HG02588 (cell line): ENCODE results near the gene KIDINS220.

ENCODE experiments used
- ATAC-seq: cut with Tn5 transposase; IDR thresholded peaks from one replicate; pipeline ENCODE4 v1.9.1; 2021; ENCODE audit warnings: mild to moderate bottlenecking, moderate library complexity; ENCODE audit not compliant: unreplicated experiment

KIDINS220 gene

DNA sequence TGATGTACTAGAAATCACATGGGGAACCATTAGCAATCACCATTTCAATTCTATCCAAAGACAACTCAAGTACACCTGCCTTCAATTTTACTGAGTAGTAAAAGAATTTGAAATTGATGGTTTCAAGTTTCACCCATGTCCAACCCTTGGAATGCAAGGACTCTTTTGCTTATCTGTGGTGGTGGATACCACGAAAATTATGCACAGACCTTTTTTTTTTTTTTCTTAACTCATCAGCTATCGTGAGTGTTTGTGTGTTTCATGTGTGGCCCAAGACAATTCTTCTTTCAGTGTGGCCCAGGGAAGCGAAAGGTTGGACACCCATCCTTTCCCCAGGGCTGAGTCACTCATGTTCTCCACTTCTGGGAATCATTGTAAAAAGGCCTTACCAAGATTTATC lies 132.5 kb downstream of the KIDINS220 start:
- no peak for ATAC-seq

DNA sequence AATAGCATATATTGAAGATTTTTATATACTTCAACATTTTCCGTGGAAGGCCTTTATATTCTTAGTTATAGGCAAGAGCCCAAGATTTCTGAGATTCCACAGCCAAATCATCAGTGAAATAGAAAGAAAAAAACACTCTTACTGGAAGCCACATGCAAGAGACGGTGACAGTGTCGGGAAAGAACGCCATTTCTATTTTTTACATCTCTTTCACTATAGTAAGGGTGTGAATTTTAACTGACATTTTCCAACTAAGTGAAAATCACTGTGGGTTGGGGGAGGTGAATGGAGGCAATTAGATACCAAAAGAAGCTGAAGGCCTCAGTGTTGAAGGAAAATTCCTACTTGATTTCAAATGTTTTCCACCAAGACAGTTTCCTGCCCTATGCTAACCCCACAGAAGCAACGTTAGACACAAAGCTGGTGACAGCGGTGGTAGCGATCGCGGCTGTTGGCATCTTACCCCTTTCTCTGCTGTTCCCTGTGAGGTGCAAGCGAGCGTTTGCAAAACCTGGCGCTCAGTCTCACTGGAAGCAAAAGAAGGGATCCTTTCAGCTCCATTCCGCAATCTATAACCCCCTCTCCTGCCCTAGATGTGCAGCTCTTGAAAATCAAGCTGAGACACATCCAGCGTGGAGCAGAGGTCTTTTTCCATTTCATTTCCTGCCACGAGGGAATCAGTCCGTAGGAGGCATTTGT lies 135.6 kb downstream of the KIDINS220 start:
- no peak for ATAC-seq

DNA sequence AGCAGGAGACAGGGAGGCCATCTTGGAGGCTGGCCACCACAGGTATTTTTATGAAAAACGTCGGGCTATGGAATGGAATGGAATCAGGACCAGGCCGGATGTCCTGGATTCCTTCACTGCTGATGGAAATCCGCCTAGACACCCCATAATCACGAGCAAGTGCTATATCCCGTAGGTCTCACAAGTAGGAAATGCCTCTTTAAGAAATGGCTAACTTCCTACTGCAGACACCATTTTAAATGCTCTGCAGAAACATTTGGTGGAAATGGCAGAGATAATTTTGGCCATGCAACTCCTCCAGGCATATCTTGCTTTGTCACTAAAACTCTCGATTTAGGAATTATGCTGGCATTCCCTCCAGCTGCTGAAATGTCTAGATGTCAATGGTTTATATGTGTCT lies 137.6 kb downstream of the KIDINS220 start:
- ATAC-seq, result no peak

DNA sequence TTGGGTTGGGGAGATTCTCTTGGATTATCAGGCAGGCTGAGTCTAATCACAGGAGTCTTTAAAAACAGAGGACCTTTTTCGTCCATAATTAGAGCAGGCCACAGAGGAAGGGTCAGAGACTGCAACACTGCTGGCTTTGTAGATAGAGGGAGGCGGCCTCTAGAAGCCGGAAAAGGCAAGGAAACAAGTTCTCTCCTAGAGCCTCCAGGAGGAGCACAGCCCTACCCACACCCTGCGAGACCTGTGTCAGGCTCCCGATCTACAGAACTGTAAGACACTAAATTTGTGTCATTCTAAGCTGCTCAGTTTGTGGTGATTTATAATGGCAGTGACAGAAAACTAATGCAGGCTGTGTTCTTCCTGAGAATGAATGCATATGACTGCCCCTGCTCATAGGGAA lies 140.2 kb downstream of the KIDINS220 start:
- ATAC-seq, result no peak

DNA sequence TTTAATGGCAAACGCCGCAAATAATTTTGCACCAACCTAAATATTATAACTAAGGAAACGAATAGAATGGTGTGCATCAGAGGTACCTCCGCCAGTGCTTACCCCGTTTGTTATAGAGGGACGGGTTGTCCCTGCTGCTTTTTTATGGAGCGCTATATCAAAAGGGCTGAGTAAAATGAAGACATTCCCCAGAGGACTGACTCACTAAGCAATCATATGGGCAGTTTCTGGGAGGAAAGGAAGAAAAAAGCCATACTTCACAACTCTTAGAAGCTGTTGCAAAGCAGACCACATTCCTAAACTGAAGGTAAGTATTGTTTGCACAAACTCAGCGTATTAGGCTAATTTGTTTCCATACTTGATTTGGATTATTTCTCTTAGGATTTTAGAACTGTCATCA lies 142.7 kb downstream of the KIDINS220 start:
- ATAC-seq, result no peak

DNA sequence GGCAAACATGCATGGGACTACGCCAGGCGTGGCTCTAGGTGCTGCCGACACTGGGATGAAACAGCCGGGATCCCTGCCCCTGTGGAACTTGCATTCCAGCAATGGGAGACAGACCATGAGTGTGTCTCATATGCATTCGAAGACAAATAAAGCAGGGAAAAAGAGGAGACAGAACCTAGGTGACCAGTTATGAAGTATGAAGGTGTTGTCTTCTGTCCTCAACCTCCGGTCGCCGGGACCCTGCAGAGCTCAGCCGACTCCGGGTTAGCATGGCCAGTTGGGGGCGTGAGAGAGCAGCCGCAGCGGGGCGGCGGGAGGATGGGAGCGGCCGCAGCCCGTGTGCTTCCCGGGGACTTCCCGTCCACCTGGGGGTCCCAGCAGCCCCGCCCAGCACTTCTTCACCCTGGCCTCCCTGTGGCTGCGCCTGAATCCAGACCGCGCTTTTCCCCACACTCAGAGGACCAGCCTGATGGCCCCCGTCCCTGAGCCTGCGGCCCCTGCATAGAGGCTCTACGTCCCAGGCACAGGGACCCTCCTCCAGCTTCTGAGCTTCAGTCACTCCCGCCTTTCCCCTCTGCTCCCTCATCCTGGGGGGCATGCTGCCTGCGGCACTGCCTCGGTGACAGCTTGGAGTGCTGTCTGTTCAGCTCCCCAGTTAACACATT lies 144.1 kb downstream of the KIDINS220 start:
- ATAC-seq, result no peak

DNA sequence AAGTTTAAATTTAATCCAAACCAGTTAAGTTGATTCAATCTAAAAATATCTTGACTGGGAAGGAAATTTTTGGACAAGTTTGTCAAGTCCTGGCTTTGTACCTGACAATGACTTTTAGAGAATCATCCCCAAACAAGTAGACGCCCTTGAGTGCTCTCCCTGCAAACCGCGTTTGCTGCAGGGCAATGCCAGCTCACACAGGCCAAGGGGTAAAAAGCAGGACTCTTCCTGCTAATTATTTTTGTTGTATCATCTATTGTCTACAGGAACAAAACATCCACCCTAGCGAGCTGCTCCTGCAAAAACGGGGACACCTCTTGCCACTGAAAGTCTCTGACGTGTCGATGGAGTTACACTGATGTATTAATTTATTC lies 144.6 kb downstream of the KIDINS220 start:
- no peak for ATAC-seq

DNA sequence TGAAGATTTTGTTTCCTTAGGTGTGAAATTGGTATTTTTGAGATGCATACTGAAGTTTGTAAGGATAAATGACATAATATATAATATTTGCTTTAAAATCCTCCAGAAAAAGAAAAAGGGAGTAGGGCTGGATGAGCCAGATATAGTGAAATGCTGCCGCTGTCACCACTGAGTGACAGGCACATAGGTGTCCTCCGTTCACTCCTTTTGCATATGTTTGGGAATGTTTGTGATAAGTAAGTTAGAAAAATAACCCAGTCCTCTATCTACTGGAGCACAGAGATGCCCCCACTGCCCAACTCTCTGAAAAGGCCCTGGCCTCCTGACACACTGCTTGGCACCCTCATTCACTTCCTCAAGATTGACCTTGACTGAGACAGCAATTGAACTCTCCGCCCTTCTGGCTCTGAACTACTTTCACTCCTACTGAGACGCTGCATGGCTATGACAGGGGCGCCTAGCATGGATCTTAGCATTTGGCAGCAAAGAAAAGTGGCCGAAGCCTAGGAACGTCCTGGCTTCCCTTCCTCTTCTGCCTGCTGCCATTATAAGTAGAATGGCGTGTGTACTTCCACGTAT lies 145.5 kb downstream of the KIDINS220 start:
- no peak for ATAC-seq

DNA sequence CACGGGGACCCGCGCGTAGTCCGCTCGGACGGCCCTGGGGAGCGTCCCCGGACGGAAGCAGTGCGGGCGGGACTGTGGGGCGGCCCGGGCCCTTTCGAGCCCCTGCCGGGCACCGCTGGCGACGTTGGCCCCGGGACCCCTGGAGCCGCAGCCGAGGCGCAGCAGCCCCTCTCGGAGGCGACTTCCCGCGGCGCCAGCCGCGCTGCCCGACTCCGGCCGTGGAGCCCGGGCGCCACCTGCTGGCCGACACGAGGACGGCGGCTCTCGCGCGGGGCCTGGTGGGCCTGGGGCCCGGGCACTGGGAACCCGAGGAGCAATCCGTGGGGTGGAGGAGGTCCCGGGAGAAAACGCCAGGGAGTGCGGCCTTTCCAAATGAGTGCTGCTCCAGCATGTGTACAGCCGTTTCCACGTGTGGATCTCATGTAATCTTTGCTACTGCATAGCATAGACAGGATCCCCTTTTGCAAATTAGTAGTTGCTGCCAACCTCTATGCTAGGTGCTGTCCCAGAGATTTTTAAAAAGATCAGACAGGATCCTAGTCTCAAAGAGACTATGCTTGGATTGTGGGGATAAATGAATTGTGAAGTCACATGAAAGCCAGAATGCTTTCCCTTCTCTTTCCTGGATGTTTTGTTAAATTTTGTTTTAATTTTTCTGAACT lies 151.6 kb downstream of the KIDINS220 start:
- peak; percentile 29 for ATAC-seq

DNA sequence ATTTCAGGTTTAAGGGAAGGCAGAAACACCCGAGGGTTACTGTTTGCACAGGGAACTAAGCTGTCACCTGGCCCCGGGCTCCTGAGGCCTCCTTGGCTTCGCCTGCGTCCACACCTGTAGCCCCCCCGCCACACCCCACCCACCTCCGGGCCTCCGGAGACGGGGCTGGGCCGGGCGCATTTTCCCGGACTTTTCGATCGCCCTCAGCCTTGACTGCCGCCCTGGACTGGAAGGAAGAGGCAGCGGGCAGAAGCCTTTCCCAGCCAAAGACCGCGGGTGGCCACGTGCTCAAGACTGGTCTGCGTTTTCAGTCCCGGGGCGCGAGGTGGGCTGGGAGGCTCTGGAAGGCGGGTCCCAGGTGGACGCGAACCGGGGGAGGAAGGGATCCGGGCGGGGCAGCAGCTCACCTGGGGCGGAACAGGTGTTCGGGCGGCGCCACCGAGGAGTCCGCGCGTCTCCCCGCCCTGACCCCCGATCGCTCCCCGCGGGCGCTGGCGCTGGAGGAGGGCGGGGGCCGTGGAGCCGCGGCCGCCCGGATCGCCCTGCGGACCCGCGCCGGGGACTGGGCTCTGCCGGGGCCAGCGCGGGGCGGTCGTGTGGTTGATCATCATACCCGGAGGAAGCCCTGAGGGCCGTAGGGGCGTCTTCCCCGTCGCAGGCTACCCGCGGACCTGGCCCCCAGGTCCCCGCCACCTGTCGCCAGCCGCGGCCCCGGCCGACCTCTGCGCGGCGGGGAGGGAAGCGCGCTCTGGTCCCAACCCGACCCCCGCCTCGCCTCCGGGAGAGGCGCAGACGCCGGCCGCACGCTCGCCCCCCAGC lies 152.3 kb downstream of the KIDINS220 start:
- peak; percentile 1 for ATAC-seq

DNA sequence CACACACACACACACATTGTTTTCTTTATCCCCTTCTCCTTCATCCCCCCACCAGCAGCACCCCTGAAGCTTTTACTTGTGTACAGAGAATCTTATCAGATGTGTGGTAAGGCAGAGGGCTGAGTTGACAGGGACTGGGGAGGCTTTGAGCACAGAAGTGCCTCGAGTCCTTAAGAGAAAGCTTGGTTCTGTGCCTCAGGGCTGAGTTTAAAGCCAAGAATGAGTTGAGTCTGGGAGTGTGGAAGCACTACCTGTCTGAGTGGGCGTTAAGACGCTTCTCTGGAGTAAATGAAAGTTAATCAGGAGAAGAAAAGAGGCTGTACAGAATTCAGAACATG lies 152.9 kb downstream of the KIDINS220 start:
- no peak for ATAC-seq

DNA sequence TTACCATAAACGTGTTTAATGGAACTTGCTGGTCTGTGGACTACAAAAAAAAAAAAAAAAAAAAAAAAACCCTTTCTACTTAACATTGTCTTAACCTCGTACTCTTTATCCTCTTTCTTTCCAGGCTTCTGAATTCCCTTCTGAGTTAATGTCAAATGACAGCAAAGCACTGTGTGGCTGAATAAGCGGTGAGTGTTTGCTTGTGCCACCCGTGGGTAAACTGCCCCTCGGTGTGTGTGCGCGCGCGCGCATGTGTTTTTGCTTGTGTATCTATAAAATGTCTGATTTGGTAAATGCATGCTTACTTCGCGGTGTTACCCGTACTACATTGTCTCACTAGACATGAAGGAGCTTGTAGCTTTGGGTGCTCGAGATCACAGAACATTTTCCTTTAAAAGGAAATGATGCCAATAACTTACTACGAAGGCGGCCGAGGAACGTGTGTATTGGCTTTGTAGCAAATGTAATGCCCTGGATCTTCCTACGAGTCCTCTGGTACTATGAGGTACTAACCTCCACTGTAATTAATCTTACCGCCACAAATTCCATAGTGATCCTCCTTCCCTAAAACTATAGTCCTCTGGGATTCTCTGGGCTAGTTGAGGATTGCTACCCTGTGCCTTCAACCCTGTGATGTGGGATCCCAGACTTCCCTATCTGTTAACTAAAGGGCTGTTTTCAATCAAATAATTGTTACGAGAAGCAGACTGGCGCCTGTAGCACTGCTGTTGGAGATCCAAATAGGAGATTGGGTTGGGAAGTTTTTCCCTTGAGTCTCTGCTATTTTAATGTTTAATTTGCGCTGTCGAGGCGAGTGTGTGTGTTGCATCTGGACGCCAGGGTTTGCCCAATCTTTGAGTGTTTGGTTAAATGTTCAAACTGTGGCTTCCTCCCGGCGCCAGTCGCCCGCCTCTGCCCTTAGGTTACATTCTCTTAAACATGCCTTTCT lies 154.4 kb downstream of the KIDINS220 start:
- no peak for ATAC-seq

DNA sequence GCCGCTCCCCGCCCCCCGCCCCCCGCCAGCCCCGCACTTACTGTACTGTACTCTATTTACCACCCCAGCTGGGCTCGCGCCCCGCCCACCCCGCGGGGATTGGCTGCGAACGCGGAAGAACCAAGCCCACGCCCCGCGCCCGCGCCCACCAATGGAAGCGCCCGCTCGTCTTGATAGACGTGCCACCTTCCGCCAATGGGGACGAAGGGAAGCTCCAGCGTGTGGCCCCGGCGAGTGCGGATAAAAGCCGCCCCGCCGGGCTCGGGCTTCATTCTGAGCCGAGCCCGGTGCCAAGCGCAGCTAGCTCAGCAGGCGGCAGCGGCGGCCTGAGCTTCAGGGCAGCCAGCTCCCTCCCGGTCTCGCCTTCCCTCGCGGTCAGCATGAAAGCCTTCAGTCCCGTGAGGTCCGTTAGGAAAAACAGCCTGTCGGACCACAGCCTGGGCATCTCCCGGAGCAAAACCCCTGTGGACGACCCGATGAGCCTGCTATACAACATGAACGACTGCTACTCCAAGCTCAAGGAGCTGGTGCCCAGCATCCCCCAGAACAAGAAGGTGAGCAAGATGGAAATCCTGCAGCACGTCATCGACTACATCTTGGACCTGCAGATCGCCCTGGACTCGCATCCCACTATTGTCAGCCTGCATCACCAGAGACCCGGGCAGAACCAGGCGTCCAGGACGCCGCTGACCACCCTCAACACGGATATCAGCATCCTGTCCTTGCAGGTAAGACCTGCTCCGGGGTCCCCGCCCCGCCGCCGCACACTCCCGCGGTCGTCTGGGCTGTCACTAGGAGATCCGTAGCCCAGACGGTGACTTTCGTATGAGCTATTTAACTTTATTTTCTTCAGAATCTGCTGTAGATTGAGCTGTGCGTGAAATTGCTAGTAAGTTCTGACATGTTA lies 155.4 kb downstream of the KIDINS220 start, which contains the start of gene ID2:
TSS of gene ID2 (plus strand) at position 271 of the 907 bp plus-strand sequence. CDS start at position 381, 110 bp downstream.
- ATAC-seq, result peak; percentile 64

DNA sequence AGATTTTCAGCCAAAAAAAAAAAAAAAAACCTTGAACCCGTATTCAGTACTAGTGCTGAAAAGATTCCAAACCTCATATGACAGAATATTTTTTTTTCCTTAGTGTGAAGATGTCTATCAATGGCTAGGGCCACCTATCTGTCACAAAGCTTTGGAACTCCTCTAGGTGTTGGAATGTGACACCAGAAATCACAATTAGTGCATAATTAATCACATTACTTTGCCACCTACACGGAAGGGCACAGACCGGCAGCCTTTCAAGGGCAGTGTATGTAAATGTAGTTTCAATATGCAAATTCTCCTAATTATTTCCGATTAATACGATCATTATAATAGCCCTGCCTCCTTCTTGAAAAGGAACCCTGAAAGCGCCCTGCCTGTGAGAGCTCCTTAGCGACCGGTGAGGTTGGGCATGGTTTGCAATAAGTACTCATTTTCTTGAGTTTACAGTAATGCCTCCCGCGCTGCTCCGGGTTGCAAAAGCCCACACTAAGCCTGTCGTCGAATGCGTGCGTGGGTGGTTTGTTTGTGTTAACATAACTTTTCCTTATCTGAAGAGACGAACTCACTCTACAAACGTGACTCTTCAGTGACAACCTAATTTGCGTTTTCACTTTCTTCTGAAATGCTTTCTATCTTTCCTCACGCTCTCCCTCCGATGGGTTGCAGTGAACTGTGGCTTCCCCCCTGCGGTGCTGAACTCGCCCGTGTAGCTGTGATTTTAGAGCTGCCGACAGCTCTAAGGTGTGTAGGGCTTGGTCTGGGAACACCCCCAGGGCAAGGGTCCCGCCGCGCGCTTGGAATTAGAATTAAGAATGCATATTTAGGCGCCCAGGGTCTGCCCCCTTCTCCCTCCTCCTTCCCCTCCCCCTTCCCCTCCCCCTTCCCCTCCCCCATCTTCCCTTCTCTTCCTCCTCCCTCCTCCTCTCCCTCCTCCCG lies 156.3 kb downstream of the KIDINS220 start:
- no peak for ATAC-seq

DNA sequence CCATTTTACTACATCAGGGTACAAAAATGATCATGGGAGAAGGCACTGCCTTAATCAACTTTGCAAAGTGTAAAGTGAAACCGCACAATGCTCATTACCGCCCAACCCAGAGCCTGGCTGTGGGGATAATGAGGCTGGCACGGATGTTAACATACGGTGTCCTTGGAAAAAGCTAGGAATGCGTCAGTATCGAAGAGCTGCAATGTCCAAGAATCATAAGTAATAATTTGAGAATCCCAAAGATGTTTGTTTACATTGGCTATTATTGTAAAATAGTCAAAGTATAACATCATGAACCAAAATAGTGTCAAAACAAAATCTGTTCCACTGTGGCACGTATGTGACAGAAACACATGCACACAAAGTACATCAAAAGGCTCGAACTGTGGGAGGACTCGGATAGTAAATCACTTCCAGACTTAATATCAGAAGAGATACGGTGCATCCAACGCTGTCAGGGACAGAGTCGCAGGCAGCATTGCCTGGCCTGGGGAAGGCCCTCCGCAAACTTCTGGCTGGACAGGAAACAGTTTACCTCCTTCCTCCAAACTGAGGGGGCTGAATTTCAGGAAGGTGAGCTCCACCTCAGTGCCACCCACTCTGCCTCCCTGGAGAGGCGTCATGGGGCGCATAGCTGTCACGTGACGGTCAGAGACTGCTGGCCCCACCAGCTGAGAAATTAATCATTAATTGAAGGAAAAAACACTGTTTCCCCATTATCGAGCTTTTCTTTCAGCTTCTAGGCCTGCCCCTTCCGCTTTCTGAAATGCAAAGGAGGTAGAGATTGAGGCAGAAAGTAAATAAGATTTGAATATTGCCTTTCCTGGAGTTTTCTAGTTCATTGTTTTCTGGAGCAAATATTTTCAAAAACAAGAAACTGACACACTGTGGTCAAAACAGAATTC lies 157.3 kb downstream of the KIDINS220 start:
- ATAC-seq, result no peak

DNA sequence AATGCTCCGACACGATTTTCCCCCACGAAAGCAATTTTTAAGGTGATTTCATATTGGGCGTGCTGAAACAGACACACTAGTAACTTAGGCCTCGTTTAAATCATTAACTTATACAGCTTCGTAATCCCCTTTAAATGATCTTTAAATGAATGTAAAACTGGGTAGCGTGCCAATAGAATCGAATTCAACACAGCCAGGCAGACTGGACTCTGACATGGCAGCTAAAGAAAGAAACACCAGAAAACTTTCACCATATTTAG lies 157.9 kb downstream of the KIDINS220 start:
- ATAC-seq, result no peak
